GM10266 (cell line): ENCODE measurements around the gene SVEP1.

Source experiments
- DNase-seq: peaks from one replicate; pipeline ENCODE4 v3.0.0; 2012; ENCODE audit errors: extremely low spot score
- TF ChIP-seq, protein P1 (sequence below): IDR thresholded peaks from 2 replicates; pipeline ENCODE4 v1.5.1; 2012; ENCODE audit warnings: mild to moderate bottlenecking, low read depth; ENCODE audit not compliant: control insufficient read depth, insufficient read depth; ENCODE audit errors: missing control alignments

The SVEP1 gene

DNA sequence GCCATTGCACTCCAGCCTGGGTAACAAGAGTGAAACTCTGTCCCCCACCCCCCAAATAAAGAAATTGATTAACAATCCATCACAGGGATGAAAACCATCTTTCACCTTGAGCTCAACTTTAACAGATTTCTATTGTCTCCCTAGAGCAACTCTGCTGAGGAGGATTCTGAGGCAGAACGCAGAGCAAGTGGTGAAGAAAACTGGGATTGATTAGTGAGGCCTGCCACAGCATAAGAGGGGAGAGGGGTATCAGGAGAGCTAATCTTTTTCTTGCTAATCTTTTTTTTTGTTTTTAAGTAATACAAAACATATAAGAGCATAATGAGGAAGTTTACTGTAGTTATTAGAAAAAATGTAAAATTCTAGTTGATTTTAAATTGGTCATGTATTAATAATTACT, 250.8 kb downstream of the SVEP1 start:
- DNase-seq = no peak
- TF ChIP-seq, protein P1, sequence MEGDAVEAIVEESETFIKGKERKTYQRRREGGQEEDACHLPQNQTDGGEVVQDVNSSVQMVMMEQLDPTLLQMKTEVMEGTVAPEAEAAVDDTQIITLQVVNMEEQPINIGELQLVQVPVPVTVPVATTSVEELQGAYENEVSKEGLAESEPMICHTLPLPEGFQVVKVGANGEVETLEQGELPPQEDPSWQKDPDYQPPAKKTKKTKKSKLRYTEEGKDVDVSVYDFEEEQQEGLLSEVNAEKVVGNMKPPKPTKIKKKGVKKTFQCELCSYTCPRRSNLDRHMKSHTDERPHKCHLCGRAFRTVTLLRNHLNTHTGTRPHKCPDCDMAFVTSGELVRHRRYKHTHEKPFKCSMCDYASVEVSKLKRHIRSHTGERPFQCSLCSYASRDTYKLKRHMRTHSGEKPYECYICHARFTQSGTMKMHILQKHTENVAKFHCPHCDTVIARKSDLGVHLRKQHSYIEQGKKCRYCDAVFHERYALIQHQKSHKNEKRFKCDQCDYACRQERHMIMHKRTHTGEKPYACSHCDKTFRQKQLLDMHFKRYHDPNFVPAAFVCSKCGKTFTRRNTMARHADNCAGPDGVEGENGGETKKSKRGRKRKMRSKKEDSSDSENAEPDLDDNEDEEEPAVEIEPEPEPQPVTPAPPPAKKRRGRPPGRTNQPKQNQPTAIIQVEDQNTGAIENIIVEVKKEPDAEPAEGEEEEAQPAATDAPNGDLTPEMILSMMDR = no peak

DNA sequence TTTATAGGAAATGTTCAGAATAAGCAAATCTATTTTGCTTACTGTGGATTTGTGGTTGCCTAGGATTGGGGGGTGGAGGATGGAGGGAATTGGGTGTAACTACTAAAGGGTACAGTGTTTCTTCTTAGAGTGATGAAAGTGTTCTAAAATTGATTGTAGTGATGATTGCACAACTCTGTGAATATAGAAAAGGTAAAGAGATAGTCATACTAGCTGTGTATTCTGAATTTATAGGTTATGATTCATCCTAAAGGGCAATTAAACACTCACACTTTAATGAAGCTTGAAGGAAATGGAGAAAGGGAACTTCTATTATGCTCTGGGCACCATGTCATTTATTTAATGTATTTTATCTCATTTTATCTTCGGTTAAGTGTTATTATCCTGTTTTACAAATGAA, 251.8 kb downstream of the SVEP1 start:
- no peak for DNase-seq
- TF ChIP-seq, protein P1 = no peak

DNA sequence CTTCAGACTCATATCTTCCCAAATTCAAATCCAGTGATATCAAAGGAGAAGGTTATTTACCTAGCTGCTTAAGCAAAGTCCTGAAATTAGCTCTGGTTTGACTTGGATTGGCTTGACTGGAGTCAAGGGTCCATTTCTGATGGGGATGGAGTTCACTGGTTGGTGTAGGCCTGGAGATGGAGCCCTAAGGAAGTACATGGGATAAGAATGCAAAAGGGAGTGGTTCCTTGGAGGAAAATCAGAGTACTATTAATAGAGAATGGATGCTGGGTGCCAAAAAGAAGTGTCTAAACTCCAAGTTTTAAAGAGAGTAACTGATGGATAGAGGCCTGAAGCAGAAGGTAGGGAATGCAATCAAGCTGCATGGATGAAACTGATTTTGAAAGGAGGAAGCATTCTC, 255.7 kb downstream of the SVEP1 start:
- TF ChIP-seq, protein P1 = no peak
- no peak for DNase-seq

DNA sequence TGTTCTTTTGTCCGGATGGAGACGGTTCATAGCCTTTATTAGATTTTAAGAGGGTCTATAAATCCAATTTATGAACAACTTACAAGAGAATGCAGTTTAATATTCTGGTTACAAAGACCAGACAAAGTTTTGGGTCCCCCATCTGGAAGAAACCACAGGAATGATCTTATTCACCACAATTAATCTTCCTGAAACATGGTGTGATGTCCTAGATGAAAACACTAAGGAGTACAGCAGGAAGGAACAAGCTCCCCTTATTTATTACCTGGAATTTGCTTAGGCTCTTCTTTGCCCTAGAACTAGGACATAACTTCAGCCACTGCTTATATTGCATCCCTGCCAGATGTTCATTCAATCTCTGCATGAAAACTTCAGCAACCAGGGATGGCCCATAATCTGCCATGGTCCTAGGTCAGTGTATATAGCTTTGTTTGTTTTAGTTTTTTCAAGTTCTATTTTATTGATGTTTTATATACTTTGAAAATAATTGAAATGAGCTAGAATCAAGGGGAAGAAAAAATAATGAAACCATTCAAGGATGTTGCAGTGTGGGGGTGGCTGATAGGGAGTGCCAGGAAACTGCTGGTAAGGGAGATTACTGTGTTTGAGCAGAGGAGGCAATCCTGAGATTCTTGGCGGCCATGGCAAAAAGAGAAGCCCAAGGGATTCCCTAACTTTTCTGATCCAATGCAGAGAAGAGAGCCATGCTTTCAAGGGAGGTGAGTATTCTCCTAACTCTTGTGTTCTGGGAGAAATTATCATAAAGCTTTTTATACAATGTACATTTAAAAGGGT, 258.7 kb downstream of the SVEP1 start:
- DNase-seq = no peak
- TF ChIP-seq, protein P1 = no peak

DNA sequence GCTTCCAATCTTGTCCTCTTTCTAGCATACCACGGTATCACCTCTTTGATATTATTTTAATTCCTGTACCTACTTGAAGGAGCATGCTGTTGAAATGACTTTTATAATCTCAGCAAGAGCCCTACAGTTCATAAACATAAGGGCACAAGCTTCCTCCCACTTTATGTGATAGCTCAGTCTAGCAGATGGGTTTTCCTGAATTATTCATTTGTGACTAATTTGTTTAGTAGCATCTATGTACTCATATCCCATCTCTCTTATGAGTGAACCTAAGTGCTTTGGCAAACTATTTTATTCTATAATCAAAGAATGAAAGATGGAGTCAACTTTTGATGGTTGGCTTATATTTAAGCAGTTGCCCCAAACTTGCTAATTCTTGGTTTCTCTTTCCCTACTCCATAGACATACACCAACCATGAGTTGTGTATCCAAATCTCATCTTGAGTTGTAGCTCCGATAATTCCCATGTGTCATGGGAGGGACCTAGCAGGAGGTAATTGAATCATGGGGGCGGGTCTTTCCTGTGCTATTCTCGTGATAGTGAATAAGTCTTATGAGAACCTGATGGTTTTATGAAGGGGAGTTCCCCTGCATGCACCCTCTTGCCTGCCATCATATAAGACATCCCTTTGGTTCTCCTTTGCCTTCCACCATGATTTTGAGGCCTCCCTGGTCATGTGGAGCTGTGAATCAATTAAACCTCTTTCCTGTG, 259.6 kb downstream of the SVEP1 start:
- TF ChIP-seq, protein P1 = no peak

DNA sequence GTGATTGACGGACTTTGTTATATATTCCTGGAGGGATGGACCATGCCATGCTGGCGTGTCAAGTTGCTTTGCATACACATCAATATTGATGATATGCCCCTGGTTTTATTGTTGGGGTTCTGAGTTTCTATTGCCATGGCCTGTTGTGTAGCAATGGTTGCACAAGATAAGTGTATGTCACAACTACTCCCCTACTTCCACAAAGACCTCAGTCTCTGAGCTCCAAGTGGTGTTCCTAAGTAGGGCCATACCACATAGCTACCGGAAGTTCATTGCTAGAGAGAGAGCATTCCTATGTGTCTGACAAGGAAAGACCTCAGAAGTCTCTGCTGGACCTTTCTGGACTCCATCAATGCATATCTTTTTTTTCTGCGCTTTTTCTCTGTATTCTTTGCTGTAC, 261.6 kb downstream of the SVEP1 start:
- no peak for DNase-seq
- TF ChIP-seq, protein P1 = no peak

More for the DNA sequence above, 259.6 kb downstream of the SVEP1 start:
- no peak for DNase-seq
